ENCODE measurements around the gene CXXC5.

The CXXC5 gene

GRCh38 chr5:139678751-139679750 is 30.9 kb downstream of the CXXC5 start:
- DNase-seq, result peak in 30 of 56 donors; percentile 30 to 76 (median 54)

- no peak for DNase-seq
Measured at GRCh38 chr5:139680368-139681111, 32.4 kb downstream of the CXXC5 start.

- peak in 1 of 56 donors; percentile 45 for DNase-seq
Measured at GRCh38 chr5:139681112-139681458, 32.9 kb downstream of the CXXC5 start.

- no peak for DNase-seq
Measured at GRCh38 chr5:139681466-139681865, 33.3 kb downstream of the CXXC5 start.

GRCh38 chr5:139682016-139682975 is 34.1 kb downstream of the CXXC5 start:
- peak in 42 of 56 donors; percentile 27 to 91 (median 64) for DNase-seq

GRCh38 chr5:139683295-139684271 is 35.4 kb downstream of the CXXC5 start:
- DNase-seq, result peak in 4 of 56 donors; percentile 20 to 31 (median 27)

GRCh38 chr5:139684350-139684880 is 36.3 kb downstream of the CXXC5 start:
- no peak for DNase-seq

- peak in 15 of 56 donors; percentile 19 to 61 (median 32) for DNase-seq
Measured at GRCh38 chr5:139684881-139685749, 37.0 kb downstream of the CXXC5 start.

GRCh38 chr5:139685886-139686285 is 37.7 kb downstream of the CXXC5 start:
- DNase-seq, result no peak

GRCh38 chr5:139686356-139686705 is 38.2 kb downstream of the CXXC5 start:
- DNase-seq, result no peak

GRCh38 chr5:139686706-139687441 is 38.7 kb downstream of the CXXC5 start:
- peak in 8 of 56 donors; percentile 22 to 53 (median 34) for DNase-seq

GRCh38 chr5:139687656-139688055 is 39.5 kb downstream of the CXXC5 start:
- peak in 1 of 56 donors; percentile 45 for DNase-seq

- no peak for DNase-seq
Measured at GRCh38 chr5:139688088-139688702, 40.0 kb downstream of the CXXC5 start.

GRCh38 chr5:139688751-139689372 is 40.7 kb downstream of the CXXC5 start:
- no peak for DNase-seq

GRCh38 chr5:139689631-139690063 is 41.5 kb downstream of the CXXC5 start:
- DNase-seq, result peak in 2 of 56 donors; percentile 50 to 55

GRCh38 chr5:139690064-139690802 is 42.1 kb downstream of the CXXC5 start:
- peak in 21 of 56 donors; percentile 23 to 71 (median 53) for DNase-seq

Data from amygdala (tissue), 56 donors.